ENCODE measurements around the gene PDZD7.
A peak's percentile ranks its signal among the peaks of the same experiment; 100 is the strongest.

PDZD7 gene

GRCh38 chr10:101053516-101053915, 22.6 kb upstream of the PDZD7 start:
- no peak for DNase-seq (ENCODE audit: low read depth)
- H3K4me3 ChIP-seq (ENCODE audit: low read depth, low read length), result no peak overlapping the region
- TF ChIP-seq CTCF (IDR thresholded peaks at IDR 0.05; ENCODE audit: control insufficient read depth, extremely low read depth, insufficient read depth), result no peak

- TF ChIP-seq CTCF (IDR thresholded peaks at IDR 0.05; ENCODE audit: control insufficient read depth, extremely low read depth, insufficient read depth), result no peak
- no peak overlapping the region for H3K4me3 ChIP-seq (ENCODE audit: low read depth, low read length)
- DNase-seq (ENCODE audit: low read depth), result no peak
Observed at GRCh38 chr10:101052285-101052684, 21.4 kb upstream of the PDZD7 start.

- TF ChIP-seq CTCF (IDR thresholded peaks at IDR 0.05; ENCODE audit: control insufficient read depth, extremely low read depth, insufficient read depth), result peak; percentile 54
- no peak for DNase-seq (ENCODE audit: low read depth)
- peak overlapping the region; percentile 39 for H3K4me3 ChIP-seq (ENCODE audit: low read depth, low read length)
Observed at GRCh38 chr10:101050208-101051069, 19.5 kb upstream of the PDZD7 start.

DNA sequence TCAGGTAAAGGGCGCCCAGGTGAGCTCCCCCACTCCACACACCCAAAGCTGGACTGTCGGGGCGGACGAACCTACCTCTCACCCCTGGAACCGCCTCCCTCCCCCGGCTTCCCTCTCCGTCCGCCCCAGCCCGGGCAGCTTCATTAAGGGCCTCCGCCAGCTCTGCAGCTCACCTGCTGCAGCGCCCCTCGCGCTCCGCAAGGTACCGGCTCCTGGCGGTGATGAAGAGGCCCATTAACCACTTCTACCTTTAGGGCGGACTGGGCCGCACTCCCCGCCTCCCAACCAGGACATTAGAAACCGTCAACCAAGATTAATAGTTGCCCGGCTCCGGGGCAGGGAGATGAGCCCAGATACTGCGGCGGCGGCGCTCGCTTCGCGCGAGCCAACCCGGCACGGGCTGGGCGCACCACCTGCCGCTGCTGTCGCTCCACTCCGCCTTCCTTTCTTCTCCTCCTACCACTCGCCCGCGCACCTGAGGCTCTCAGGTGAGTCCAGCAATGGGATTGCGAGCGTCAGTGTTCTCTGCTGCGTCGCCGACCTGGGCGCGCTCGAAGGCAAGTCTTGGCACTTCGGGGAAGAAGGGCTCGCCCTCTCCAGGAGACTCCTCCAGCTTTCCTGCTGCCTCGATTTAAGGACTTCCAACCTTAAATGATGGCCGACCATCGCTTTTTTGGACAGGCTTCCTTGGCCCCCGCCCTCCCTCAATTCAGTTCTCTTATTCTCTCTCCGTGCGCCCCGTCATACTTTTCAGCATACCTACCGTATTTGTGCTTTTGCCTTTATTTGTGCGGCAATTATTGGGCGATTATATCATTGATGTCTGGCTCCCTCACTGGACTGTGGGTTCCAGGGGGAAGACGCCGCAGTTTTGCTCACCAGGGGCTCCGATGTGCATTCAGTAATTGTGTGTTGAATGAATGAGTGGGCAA, 17.3 kb upstream of the PDZD7 start:
- TF ChIP-seq CTCF (IDR thresholded peaks at IDR 0.05; ENCODE audit: control insufficient read depth, extremely low read depth, insufficient read depth), result no peak
- no peak overlapping the region for H3K4me3 ChIP-seq (ENCODE audit: low read depth, low read length)
- no peak for DNase-seq (ENCODE audit: low read depth)

- no peak for TF ChIP-seq CTCF (IDR thresholded peaks at IDR 0.05; ENCODE audit: control insufficient read depth, extremely low read depth, insufficient read depth)
- DNase-seq (ENCODE audit: low read depth), result no peak
- no peak overlapping the region for H3K4me3 ChIP-seq (ENCODE audit: low read depth, low read length)
Observed at GRCh38 chr10:101047268-101047667, 16.3 kb upstream of the PDZD7 start.

DNA sequence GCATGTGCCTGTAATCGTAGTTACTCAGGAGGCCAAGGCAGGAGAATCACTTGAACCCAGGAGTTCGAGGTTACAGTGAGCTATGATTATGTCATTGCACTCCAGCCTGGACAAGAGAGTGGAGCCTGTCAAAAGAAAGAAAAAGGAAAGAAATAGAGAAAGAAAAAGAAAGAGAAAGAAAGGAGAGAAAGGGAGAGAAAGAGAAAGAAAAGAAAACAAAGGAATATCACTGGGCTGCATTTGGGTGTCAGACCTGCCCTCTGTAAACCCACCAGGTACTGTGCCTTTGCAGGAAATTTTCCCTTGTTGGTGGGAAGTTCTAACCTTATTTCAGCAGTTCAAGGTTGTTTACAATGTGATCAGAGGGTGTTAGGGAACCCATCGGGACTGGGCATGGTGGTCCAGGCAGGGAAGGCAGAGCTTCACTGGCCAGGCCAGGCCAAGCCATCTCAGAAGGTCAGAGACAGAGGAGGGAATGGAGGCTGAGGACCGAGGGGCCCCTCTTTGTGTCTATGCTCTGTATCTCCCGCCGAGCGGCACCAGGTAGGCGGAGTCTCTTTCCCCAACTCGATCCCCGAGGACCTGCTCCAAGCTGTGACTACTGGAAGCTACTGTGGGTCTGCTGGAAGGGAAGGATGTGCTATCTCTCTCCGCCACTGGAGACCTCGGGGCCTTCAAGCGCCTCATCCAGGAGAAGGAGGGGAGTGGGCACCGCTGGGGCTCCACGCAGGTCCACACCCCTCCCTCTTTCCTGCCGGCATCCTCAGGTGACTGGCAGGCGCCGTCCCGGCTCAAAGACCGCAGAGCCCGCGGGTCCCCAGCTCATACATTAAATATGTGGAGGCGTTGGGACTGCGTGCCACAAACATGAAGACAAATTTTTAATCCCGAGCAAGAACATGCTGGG, 15.7 kb upstream of the PDZD7 start:
- DNase-seq (ENCODE audit: low read depth), result no peak
- no peak overlapping the region for H3K4me3 ChIP-seq (ENCODE audit: low read depth, low read length)
- no peak for TF ChIP-seq CTCF (IDR thresholded peaks at IDR 0.05; ENCODE audit: control insufficient read depth, extremely low read depth, insufficient read depth)
